ENCODE measurements around the gene VN1R2.
"Not testable (repeated sequence)": the region's sequence is repeated elsewhere in the genome, so short reads cannot be mapped to it uniquely, and the experiment has no call there.

VN1R2 gene, protein sequence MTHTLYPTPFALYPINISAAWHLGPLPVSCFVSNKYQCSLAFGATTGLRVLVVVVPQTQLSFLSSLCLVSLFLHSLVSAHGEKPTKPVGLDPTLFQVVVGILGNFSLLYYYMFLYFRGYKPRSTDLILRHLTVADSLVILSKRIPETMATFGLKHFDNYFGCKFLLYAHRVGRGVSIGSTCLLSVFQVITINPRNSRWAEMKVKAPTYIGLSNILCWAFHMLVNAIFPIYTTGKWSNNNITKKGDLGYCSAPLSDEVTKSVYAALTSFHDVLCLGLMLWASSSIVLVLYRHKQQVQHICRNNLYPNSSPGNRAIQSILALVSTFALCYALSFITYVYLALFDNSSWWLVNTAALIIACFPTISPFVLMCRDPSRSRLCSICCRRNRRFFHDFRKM

DNA sequence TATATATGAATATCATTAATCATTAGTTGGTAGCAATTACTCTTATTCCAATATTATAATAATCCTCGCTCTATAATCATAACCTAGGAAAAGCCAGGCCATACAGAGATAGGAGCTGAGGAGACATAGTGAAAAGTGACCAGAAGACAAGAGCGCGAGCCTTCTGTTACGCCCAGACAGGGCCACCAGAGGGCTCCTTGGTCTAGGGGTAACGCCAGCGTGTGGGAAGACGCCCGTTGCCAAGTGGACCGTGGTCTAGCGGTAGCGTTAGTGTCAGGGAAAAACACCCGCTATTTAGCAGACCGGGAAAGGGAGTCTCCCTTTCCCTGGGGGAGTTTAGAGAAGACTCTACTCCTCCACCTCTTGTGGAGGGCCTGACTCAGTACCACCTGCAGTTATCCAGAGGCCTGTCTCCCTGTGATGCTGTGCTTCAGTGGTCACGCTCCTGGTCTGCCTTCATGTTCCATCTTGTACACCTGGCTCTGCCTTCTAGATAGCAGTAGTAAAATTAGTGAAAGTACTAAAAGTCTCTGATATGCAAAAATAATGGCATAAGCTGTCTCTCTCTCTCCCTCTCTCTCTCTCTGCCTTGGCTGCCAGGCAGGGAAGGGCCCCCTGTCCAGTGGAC is at the start of gene VN1R2:
VN1R2 (plus strand) TSS at position 578 of the 628 bp plus-strand sequence. CDS start 84 bp downstream, outside the sequence.
- DNase-seq (ENCODE audit: low read depth) = not testable (repeated sequence)

DNA sequence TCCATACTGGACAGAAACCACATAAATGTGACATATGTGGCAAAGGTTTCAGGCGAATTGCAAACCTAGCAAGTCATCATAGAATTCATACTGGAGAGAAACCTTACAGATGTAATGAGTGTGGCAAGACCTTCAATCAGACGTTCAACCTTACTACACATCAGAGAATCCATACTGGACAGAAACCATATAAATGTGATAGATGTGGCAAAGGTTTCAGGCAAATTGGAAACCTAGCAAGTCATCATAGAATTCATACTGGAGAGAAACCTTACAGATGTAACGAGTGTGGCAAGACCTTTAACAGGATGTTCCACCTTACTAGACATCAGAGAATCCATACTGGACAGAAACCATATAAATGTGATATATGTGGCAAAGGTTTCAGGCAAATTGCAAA is 46.5 kb upstream of the VN1R2 start:
- DNase-seq (ENCODE audit: low read depth) = not testable (repeated sequence)

DNA sequence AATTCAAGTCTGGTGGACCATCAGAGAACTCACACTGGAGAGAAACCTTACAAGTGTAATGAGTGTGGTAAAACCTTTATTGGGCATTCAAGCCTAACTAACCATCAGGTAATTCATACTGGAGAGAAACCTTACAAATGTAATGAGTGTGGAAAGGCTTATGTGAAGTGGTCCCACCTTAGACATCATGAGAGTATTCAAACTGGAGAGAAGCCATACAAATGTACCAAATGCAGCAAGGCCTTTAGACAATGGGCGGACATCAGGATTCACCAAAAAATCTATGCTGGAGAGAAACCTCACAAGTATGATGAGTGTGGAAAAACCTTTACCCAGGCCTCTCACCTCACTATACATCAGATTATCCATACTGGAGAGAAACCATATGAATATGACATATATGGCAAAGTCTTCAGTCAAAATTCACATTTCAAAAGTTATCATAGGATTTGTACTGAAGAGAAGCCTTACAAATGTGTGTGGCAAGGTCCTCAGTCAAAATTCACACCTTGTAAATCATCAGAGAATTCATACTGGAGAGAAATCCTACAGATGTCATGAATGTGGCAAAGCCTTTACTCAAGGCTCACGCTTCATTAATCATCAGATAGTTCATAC is 45.3 kb upstream of the VN1R2 start:
- DNase-seq (ENCODE audit: low read depth) = no peak

DNA sequence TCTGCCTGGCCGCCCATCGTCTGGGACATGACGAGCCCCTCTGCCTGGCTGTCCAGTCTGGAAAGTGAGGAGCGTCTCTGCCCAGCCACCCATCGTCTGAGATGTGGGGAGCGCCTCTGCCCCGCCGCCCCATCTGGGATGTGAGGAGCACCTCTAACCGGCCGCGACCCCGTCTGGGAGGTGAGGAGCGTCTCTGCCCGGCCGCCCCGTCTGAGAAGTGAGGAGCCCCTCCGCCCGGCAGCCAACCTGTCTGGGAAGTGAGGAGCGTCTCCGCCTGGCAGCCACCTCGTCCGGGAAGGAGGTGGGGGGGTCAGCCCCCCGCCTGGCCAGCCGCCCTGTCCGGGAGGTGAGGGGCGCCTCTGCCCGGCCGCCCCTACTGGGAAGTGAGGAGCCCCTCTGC is 35.4 kb upstream of the VN1R2 start:
- not testable (repeated sequence) for DNase-seq (ENCODE audit: low read depth)

DNA sequence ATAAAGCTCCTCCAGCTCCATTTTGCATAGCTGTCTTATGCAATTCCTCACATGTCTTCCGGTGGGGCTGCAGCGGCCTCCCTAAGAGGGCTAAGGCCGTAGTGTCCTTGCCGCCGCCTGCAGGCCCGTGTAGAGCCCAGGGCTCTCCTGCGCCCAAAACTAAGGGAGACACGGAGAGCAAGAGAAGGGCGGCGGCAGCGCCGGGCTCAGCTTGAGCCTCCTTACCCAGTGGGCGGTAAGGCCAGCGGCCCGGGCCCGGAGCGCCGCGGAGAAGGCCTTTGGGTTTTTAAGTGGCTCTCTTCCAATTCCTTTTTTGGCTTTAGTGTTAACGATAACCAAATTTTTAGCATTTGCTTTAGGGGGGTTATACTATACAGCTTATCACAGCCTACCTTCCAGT is 33.5 kb upstream of the VN1R2 start:
- no peak for DNase-seq (ENCODE audit: low read depth)

DNA sequence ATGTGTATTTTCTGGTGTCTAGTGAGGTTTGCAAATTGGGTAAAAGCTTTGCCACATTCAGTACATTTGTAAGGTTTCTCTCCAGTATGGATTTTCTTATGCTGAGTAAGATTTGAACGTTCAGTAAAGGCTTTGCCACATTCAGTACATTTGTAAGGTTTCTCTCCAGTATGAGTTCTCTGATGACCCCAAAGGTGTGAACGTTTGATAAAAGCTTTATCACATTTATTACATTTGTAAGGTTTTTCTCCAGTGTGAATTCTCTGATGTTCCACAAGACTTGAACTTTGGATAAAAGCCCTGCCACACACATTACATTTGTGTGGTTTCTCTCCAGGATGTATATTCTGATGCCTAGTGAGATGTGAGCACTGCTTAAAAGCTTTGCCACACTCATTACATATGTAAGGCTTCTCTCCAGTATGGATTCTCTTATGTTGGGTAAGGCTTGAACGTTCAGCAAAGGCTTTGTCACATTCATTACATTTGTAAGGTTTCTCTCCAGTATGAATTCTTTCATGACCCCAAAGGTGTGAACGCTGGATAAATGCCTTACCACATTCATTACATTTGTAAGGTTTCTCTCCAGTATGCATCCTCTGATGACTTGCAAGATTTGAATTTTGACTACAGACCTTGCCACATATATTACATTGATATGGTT is 20.8 kb upstream of the VN1R2 start:
- DNase-seq (ENCODE audit: low read depth) = no peak

DNA sequence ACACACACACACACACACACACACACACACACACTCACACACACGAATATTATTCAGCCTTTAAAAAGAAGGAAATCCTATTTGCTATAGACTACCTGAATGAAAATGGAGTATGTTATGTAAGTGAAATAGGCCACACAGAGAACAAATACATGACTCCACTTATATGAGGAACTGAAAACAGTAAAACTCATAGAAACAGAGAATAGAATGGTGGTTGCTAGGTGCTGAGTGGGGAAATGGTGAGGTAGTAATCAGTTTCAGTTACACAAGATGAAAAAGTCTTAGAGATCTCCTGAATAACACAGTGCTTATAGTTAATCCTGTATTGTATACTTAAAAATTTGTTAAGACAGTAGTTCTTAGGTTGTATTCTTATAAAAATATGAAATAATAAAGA is 11.6 kb upstream of the VN1R2 start:
- no peak for DNase-seq (ENCODE audit: low read depth)

DNA sequence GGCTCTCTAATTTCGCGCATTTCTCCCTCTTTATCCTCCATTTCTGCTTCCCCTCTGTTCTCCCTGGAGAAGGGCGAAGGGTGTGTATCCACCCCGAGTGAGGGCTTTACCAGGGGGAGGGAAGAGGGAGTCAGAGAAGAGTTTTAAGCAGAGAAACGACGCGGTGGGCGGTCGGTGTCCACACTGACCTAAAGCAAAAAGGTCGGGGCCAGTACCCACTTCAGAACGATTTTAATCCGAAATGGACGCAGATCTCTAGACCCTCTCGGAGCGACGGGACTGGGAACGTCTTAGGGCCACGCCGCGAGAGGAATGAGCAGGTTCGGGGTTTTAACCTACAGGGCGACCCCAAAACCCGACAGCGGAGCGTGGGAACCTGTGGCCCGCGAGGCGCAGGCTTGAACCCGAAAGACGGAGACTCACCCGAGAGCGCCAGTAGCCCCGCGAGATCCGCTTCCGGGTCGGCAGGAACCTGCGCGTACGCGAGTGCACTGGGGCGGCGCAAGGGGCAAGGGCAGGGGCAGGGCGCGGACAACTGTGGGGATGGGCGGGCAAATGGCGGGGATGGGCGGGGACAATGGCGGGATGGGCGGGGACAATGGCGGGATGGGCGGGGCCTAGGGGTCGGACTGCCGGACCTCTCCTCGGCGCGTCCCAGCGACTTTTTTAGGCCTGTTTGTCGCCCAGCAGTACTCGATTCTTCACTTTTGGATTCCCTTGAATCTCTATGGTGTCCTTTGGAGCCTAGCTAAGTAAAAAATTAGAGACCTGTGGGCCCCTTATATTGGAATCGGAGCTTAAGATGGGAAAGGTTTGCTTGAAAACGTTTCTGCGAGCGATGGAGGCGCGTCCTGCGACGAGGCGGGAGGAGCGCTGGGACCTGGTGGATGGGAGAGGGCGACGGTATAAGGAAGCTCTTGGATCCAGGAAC is 3.4 kb upstream of the VN1R2 start, which contains the start of gene ZNF677:
ZNF677 (minus strand) TSS at position 463 of the 931 bp plus-strand sequence. CDS start 3,323 bp downstream, outside the sequence.
- peak; percentile 63 for DNase-seq (ENCODE audit: low read depth)

DNA sequence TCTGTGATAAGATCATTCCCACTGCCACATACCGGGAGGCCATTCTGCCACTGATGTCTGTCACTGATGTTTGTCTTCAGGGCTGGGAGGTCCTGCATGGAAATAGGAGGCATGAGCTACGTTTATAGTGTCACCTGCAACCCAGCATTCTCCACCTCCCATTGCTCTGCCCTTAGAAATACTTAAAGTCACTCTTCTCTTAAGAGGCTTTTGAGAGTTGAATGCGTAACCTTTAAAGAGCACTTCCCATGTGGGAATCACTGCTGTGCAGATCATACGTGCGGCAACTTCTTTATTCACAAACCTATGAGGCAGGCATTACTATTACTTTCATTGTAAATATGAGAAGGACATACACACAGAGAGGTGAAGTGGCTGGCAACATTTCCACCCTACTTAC is 9.5 kb downstream of the VN1R2 start, which contains the start of gene VN1R4:
VN1R4 (minus strand) TSS at position 101 of the 400 bp plus-strand sequence; CDS start at position 43, 58 bp downstream.
- not testable (repeated sequence) for DNase-seq (ENCODE audit: low read depth)

DNA sequence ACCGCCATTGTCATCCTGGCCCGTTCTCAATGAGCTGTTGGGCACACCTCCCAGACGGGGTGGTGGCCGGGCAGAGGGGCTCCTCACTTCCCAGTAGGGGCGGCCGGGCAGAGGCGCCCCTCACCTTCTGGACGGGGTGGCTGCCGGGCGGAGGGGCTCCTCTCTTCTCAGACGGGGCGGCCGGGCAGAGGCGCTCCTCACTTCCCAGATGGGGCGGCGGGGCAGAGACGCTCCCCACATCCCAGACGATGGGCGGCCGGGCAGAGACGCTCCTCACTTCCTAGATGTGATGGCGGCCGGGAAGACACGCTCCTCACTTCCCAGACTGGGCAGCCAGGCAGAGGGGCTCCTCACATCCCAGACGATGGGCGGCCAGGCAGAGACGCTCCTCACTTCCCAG is 11.8 kb downstream of the VN1R2 start:
- not testable (repeated sequence) for DNase-seq (ENCODE audit: low read depth)

DNA sequence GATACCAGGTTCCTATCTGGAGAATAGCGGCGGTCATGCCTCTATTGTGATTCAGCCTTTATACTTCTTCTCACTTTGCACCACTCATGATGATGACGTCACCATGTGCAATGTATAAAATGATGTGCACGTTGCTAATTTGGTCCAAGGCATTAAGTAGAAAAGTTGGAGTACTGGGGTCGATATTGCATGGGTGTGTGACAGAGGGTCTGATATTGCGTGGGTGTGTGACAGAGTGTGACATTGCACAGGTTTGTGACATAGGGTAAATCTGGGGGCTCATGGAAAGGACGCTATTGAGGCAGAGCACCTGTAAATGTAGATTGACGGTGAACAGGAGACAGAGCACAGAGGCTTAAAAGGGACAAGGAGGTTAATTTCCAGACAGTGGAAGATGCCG is 14.0 kb downstream of the VN1R2 start:
- no peak for DNase-seq (ENCODE audit: low read depth)

DNA sequence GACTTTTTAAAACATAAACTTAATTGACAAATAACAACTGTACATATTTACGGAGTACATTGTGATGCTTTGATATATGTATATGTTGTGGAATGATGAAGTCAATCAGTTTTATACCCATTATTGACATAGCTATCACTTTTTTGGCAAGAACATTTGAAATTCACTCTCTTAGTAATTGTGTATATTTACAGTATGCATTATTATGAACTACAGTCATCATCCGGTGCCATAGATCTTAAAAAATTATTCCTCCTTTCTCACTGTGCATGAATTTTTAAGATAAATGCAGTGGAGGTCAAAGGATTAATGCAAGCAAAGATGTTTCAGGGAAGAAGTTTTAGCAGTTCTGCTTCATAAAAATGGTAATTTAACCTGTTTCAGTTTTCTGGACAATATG is 17.4 kb downstream of the VN1R2 start:
- DNase-seq (ENCODE audit: low read depth) = no peak

DNA sequence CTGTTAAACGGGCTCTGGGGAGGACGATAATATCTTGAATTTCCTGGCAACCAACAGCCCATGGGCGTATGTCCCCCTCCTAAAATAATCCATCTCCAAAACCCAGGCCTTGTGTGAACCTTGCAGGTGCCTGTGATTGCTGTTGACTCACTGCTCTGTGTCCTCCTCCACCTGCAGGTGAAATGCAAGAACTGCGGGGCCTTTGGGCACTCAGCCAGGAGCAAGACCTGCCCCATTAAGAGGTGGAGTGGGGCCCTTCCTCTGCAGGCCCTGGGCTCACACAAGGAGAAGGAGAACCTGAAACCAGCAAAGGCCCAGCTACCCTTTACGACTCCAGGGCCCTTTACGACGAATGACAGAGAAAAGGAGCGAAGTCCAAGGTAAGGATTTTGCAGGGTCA is 23.9 kb downstream of the VN1R2 start:
- DNase-seq (ENCODE audit: low read depth) = not testable (repeated sequence)

DNA sequence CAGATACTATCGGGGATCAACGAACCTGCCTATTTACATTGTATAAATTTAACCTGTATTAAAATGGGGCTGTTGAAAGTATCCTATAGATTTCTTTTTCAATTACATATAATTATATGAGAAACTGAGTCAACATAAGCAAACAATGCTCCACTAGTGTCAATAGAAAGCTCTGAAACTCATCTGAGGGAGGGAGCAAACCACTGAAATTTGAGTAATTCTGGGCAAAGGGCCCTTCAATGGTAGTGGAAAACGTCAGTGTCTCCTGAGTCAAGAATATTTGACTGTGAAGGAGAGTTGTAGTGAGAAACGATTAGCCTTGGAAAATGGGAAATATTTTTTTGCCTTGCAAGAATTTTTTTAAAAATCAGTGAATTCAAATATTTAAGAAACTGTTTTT is 27.0 kb downstream of the VN1R2 start:
- no peak for DNase-seq (ENCODE audit: low read depth)

DNA sequence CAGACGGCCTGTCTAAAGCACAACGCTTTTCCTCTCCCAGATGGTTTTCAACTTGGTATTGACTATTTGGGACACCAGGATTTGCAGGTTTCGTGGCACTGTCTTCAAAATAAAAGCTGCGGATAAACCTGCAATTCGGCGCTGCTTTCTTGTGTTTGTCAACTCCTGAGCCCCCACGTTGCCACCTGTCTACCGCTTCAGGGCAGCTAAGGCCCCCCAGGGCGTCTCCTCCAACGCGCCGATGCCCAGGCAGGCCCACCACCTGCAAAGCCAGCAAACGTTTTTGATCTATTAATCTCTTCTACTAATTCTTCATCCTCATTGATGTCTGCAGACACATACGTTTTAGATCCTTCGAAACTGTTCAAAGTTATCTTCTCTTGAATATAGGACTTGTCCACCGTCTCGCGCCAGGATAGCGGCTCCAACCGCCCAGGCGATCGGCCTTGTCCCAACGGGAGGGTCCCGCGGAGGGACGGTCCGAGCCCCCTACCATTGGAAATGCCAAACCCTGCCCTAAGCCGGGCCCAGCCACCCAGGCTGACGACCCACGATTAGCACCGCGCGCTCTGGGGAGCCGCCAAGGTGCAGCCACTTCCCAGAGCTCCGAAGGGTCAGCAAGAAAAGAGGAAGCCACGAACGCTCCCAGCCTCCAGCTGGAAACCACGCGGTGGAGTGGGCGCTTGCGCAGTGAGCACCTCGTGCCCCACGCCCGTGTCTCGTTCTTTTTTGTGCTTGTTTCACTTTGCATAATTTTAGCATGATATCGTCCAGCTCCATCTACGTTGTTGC is 32.9 kb downstream of the VN1R2 start:
- no peak for DNase-seq (ENCODE audit: low read depth)

DNA sequence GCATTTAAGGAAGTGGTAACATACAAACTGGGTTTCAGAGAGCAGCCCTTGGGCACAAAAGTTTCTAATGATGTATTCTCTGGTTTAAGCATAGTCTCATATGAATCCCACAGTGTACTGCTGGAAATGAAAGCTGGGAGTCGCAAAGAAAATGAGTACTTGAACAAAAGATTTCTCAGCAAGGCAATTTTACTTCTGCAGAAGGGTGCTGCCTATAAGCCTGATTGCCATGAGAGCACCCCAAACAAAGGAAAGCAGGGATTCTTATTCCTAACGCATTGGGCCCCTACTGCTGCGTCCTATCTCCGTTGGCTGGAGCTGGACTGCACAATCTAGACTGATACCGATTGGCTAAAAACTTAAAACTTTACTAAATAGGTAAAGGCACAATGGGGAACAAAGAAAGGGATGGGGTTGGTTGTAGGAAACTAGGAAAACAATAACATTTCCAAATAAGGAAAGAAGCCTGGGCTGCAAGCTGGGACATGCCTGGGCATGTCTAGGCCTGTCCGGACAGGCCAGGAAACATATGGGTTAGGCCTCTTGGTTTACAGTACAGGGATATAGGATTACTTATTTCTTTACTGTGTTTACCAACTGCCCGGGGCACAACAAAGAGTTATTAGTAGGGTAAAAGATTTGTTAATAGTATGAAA is 36.8 kb downstream of the VN1R2 start:
- DNase-seq (ENCODE audit: low read depth) = no peak

DNA sequence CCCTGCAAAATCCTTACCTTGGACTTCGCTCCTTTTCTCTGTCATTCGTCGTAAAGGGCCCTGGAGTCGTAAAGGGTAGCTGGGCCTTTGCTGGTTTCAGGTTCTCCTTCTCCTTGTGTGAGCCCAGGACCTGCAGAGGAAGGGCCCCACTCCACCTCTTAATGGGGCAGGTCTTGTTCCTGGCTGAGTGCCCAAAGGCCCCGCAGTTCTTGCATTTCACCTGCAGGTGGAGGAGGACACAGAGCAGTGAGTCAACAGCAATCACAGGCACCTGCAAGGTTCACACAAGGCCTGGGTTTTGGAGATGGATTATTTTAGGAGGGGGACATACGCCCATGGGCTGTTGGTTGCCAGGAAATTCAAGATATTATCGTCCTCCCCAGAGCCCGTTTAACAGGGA is 43.2 kb downstream of the VN1R2 start:
- not testable (repeated sequence) for DNase-seq (ENCODE audit: low read depth)

DNA sequence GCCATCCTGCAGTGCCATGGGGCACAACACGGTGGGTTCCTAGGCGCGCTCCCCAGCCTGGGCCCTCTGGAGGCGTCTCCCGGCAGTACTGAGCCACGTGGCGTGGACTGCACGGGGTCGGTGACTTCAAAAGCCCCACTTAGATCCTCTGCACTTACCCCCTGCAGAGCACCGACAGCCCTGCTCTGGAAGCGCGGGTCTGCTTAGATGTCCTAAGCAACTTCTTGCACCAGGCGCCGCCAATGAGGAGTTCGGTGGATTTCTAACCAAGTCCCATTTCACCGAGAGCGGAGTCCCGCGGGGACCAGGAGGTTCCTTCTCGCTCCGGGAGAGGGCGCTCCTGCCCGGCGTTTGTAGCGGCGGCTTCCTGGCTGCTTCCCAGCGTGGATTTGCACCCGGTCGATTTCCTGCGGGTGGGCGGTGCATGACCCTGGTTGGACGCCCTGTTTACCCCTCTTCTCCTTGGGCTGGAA is 50.3 kb downstream of the VN1R2 start:
- DNase-seq (ENCODE audit: low read depth) = no peak

Measured in activated T-cell treated with anti-CD3 and anti-CD28 coated beads for 1 hour (primary cell).